Fibroblast of skin of scalp (primary cell): ENCODE results near the gene STK39.

Experiments
- DNase-seq: peaks from one replicate; pipeline ENCODE4 v3.0.0-alpha.2; 2013

STK39 gene

GRCh38 chr2:167987026-167987425, 260.4 kb downstream of the STK39 start:
- no peak for DNase-seq

- DNase-seq = no peak
Measured at GRCh38 chr2:167986223-167986622, 261.2 kb downstream of the STK39 start.

- no peak for DNase-seq
Measured at GRCh38 chr2:167981945-167982344, 265.4 kb downstream of the STK39 start.

GRCh38 chr2:167980439-167980838, 267.0 kb downstream of the STK39 start:
- DNase-seq = no peak

- no peak for DNase-seq
Measured at GRCh38 chr2:167972746-167973145, 274.6 kb downstream of the STK39 start.

GRCh38 chr2:167972020-167972419, 275.4 kb downstream of the STK39 start:
- no peak for DNase-seq

- no peak for DNase-seq
Measured at GRCh38 chr2:167966937-167967913, 280.2 kb downstream of the STK39 start.

- peak; percentile 19 for DNase-seq
Measured at GRCh38 chr2:167965907-167966761, 281.3 kb downstream of the STK39 start.

- DNase-seq = peak; percentile 11
Measured at GRCh38 chr2:167964650-167965413, 282.6 kb downstream of the STK39 start.

GRCh38 chr2:167963899-167964649, 283.3 kb downstream of the STK39 start:
- no peak for DNase-seq

- no peak for DNase-seq
Measured at GRCh38 chr2:167962436-167963226, 284.8 kb downstream of the STK39 start.

GRCh38 chr2:167961536-167962048, 285.8 kb downstream of the STK39 start:
- DNase-seq = no peak

GRCh38 chr2:167960089-167960747, 287.2 kb downstream of the STK39 start:
- no peak for DNase-seq

- no peak for DNase-seq
Measured at GRCh38 chr2:167957662-167958061, 289.7 kb downstream of the STK39 start.

- DNase-seq = no peak
Measured at GRCh38 chr2:167955264-167955906, 292.0 kb downstream of the STK39 start.

GRCh38 chr2:167954495-167954894, 292.9 kb downstream of the STK39 start:
- peak; percentile 4 for DNase-seq

- DNase-seq = no peak
Measured at GRCh38 chr2:167953776-167954175, 293.6 kb downstream of the STK39 start.

- no peak for DNase-seq
Measured at GRCh38 chr2:167950571-167950970, 296.8 kb downstream of the STK39 start.

- no peak for DNase-seq
Measured at GRCh38 chr2:167946441-167946841, 301.0 kb downstream of the STK39 start.
